Fibroblast of villous mesenchyme (primary cell): ENCODE data around the gene ASAP2. TPM values are rescaled to one million over a fixed set of nuclear protein-coding genes. Genes with fewer than 3 reads are reported as not detected.

ENCODE experiments used
- DNase-seq: peaks from one replicate; pipeline ENCODE4 v3.0.0-alpha.2; 2010; ENCODE audit warnings: low read depth
- H3K4me3 ChIP-seq: 2 replicates; pipeline ENCODE4 v1.5.1; 2011; ENCODE audit warnings: low read depth, mild to moderate bottlenecking, low read length
- CTCF ChIP-seq: IDR thresholded peaks from 2 replicates; pipeline ENCODE4 v1.5.1; 2012; ENCODE audit warnings: low read depth, mild to moderate bottlenecking, low read length; ENCODE audit not compliant: insufficient read depth
- total RNA-seq: library from RNA; depleted of rRNA; stranded (reverse); fragments of >200 nt; gene quantifications from 2 replicates; pipeline ENCODE4 v1.2.3, GENCODE V29; 2012

ASAP2 gene
- total RNA-seq, 1 donor: 66.5 TPM

GRCh38 chr2:9343524-9343923 lies 136.9 kb downstream of the ASAP2 start:
- no peak overlapping the region for H3K4me3 ChIP-seq
- no peak for TF ChIP-seq CTCF
- DNase-seq: no peak

- TF ChIP-seq CTCF: no peak
- no peak for DNase-seq
- no peak overlapping the region for H3K4me3 ChIP-seq
Measured at GRCh38 chr2:9344434-9344833, 137.8 kb downstream of the ASAP2 start.

GRCh38 chr2:9345343-9345742 lies 138.7 kb downstream of the ASAP2 start:
- DNase-seq: no peak
- no peak overlapping the region for H3K4me3 ChIP-seq
- TF ChIP-seq CTCF: no peak

- H3K4me3 ChIP-seq: no peak overlapping the region
- no peak for DNase-seq
- no peak for TF ChIP-seq CTCF
Measured at GRCh38 chr2:9345997-9346396, 139.4 kb downstream of the ASAP2 start.

- no peak for DNase-seq
- TF ChIP-seq CTCF: no peak
- no peak overlapping the region for H3K4me3 ChIP-seq
Measured at GRCh38 chr2:9346885-9347284, 140.3 kb downstream of the ASAP2 start.

GRCh38 chr2:9347411-9347881 lies 140.8 kb downstream of the ASAP2 start:
- DNase-seq: peak; percentile 85
- no peak for TF ChIP-seq CTCF
- H3K4me3 ChIP-seq: no peak overlapping the region

- no peak overlapping the region for H3K4me3 ChIP-seq
- no peak for DNase-seq
- TF ChIP-seq CTCF: no peak
Measured at GRCh38 chr2:9354318-9354717, 147.7 kb downstream of the ASAP2 start.
